K562 (cell line): ENCODE results near the gene METAP1D. TPM values are rescaled to one million over a fixed set of nuclear protein-coding genes. Genes with fewer than 3 reads are reported as not detected.

Experiments used
- ATAC-seq: fragments of 200-7000 bp; cut with Tn5 transposase; 3 replicates; pipeline ENCODE4 v1.9.1; 2020; ENCODE audit warnings: moderate library complexity
- BruUV-seq: library from RNA; stranded (reverse); fragments of 400-500 nt; replicated peaks from 2 replicates; lab custom pipeline; 2021; lab: Mats Ljungman, UMichigan
- CTCF ChIA-PET: fragments of 300-600 bp; formaldehyde crosslinking; extraction: SDS; loops from one replicate; lab custom pipeline; 2021; ENCODE audit warnings: low intra/inter-chr PET ratio; lab: Yijun Ruan, JAX
- POLR2A ChIA-PET: fragments of 300-600, 350-650 bp; sonication (Branson Sonifier 250); formaldehyde crosslinking; extraction: SDS; loops from one replicate; lab custom pipeline; 2021; ENCODE audit warnings: antibody characterized with exemption, inconsistent platforms; lab: Yijun Ruan, JAX
- DNase-seq, 4 experiments: peaks; one replicate each; pipeline versions ENCODE4 v3.0.0 to v3.0.0-alpha.2; 2011 to 2018; ENCODE audit warnings: low spot score in 3 of 4, mixed read lengths in 3 of 4; ENCODE audit errors: extremely low read depth in 1 of 4
- FAIRE-seq: peaks from 2 replicates; lab custom pipeline; 2011; peaks lifted over from hg19 to GRCh38; lab: Jason Lieb, UNC
- H2AFZ ChIP-seq: 2 replicates; pipeline ENCODE4 v1.6.0; 2011; ENCODE audit warnings: low read depth, low read length, control low read depth, inconsistent platforms
- H3K27ac ChIP-seq: fragments of 200-600 bp; 3 replicates; pipeline ENCODE4 v1.8.0; 2011; ENCODE audit warnings: low read depth, mild to moderate bottlenecking, control low read depth, inconsistent platforms, low read length, moderate library complexity, mixed read lengths; ENCODE audit errors: extremely low read depth
- H3K27me3 ChIP-seq, 2 experiments: fragments of 300-600 bp in 1 of 2; 2 replicates in 1 of 2; 3 replicates in 1 of 2; pipeline versions ENCODE4 v1.6.0 to v1.8.0; 2011; ENCODE audit warnings: inconsistent platforms in 2 of 2, low read length in 2 of 2, mild to moderate bottlenecking in 1 of 2, mixed read lengths in 1 of 2, moderate library complexity in 1 of 2; ENCODE audit not compliant: control insufficient read depth in 2 of 2, insufficient read depth in 2 of 2
- H3K36me3 ChIP-seq: fragments of 300-600 bp; 3 replicates; pipeline ENCODE4 v1.8.0; 2011; ENCODE audit warnings: mild to moderate bottlenecking, low read length, inconsistent platforms; ENCODE audit not compliant: control insufficient read depth, insufficient read depth
- H3K4me1 ChIP-seq, 2 experiments: fragments of 200-600 bp in 1 of 2; replicated peaks in 1 of 2; 2 replicates in 1 of 2; 3 replicates in 1 of 2; pipeline versions ENCODE4 v1.5.1 to v1.8.0; 2011; ENCODE audit warnings: inconsistent platforms in 2 of 2, low read length in 2 of 2, mild to moderate bottlenecking in 1 of 2, mixed read lengths in 1 of 2, moderate library complexity in 1 of 2; ENCODE audit not compliant: control insufficient read depth in 2 of 2, insufficient read depth in 2 of 2
- H3K4me2 ChIP-seq: 2 replicates; pipeline ENCODE4 v1.6.1; 2011; ENCODE audit warnings: low read length, control low read depth, inconsistent platforms, mixed read lengths; ENCODE audit not compliant: insufficient read depth
- H3K4me3 ChIP-seq: fragments of 200-600 bp; sonication (generic), shearing (Covaris generic); 2 replicates; pipeline ENCODE4 v1.5.1; 2016; ENCODE audit warnings: control low read depth, inconsistent platforms
- H3K79me2 ChIP-seq: fragments of 200-600 bp; 3 replicates; pipeline ENCODE4 v1.8.0; 2011; ENCODE audit warnings: low read length, inconsistent platforms; ENCODE audit not compliant: control insufficient read depth, insufficient read depth
- H3K9ac ChIP-seq, 2 experiments: 2 replicates each; pipeline versions ENCODE4 v1.6.0 to v1.6.1; 2011; ENCODE audit warnings: low read depth in 2 of 2, low read length in 2 of 2, control low read depth in 1 of 2, inconsistent platforms in 1 of 2, mild to moderate bottlenecking in 1 of 2, mixed read lengths in 1 of 2; ENCODE audit not compliant: insufficient read depth in 1 of 2
- H3K9me1 ChIP-seq: one replicate; pipeline ENCODE4 v1.6.0; 2011; ENCODE audit warnings: inconsistent platforms, mild to moderate bottlenecking, low read length, moderate library complexity; ENCODE audit not compliant: control insufficient read depth, insufficient read depth
- H3K9me3 ChIP-seq: replicated peaks from 2 replicates; pipeline ENCODE4 v1.5.1; 2011; ENCODE audit warnings: low read depth, low read length, inconsistent platforms; ENCODE audit not compliant: control insufficient read depth, insufficient read depth
- H4K20me1 ChIP-seq: replicated peaks from 2 replicates; pipeline ENCODE4 v1.6.1; 2011; ENCODE audit warnings: low read length, inconsistent platforms, mixed read lengths; ENCODE audit not compliant: control insufficient read depth, insufficient read depth
- ELF4 ChIP-seq: fragments of 450-650 bp; formaldehyde crosslinking; IDR thresholded peaks from 2 replicates; pipeline ENCODE4 v1.4.0; 2022; ENCODE audit warnings: missing genetic modification characterization
- MTA1 ChIP-seq: fragments of 450-650 bp; IDR thresholded peaks from 2 replicates; pipeline ENCODE4 v1.6.1; 2017; ENCODE audit warnings: borderline replicate concordance
- NCOA2 ChIP-seq, 2 experiments: fragments of 450-650 bp; IDR thresholded peaks; 2 replicates each; pipeline ENCODE4 v1.6.1; 2018; ENCODE audit warnings: mild to moderate bottlenecking in 2 of 2, moderate library complexity in 1 of 2; ENCODE audit not compliant: partially characterized antibody in 2 of 2
- NFE2 ChIP-seq: IDR thresholded peaks from 2 replicates; pipeline ENCODE4 v1.6.1; 2014; ENCODE audit warnings: antibody characterized with exemption, low read depth
- PHB2 ChIP-seq: fragments of 450-650 bp; IDR thresholded peaks from 2 replicates; pipeline ENCODE4 v1.6.1; 2017; ENCODE audit warnings: low read depth
- WGBS: fragments of 100-300 bp; shearing (Covaris generic); methylation state at CpG from one replicate; pipeline ENCODE4 v1.1.6; 2016; ENCODE audit warnings: low coverage, mixed read lengths; ENCODE audit not compliant: insufficient coverage; ENCODE audit errors: missing lambda C conversion rate; 5-methylcytosine and 5-hydroxymethylcytosine counted together
- in situ Hi-C: fragments of 300-500 bp; cut with MboI; formaldehyde crosslinking; loops from 4 replicates; pipeline ENCODE4 v1.15.0; 2018; ENCODE audit warnings: inconsistent platforms, mixed read lengths
- intact Hi-C: fragments of 100-400 bp; cut with micrococcal nuclease; formaldehyde crosslinking; loops from 2 replicates; pipeline ENCODE4 v1.14.2; 2022
- polyA plus RNA-seq, 8 experiments: library from polyadenylated mRNA; depleted of rRNA in 4 of 8; stranded (reverse) in 5 of 8; unstranded in 3 of 8; fragments of >200 nt; fragmentation: Nextera tagmentation in 2 of 8; fragmentation: Illumina TruSeq in 1 of 8; extraction: Ambion mirVana in 2 of 8; extraction: Trizol in 1 of 8; gene quantifications; 2 replicates each; pipeline versions ENCODE4 v1.2.1 to v1.2.3, GENCODE V29; 2011 to 2014; ENCODE audit warnings: inconsistent platforms in 1 of 8, missing spikeins in 1 of 8
- total RNA-seq, 7 experiments: library from RNA; depleted of rRNA in 6 of 7; stranded (reverse); fragments of >200 nt in 6 of 7; fragmentation: Illumina TruSeq in 2 of 7; extraction: Trizol in 2 of 7; gene quantifications; 2 replicates each; pipeline versions ENCODE4 v1.2.1 to v1.2.3, GENCODE V29; 2011 to 2021; ENCODE audit warnings: low replicate concordance in 1 of 7

The METAP1D gene
- total and polyA plus RNA-seq, 9 of the 15 experiments (the other 6 are each of a cell fraction or from before 2014, with no cell fraction given) = 8.0 to 23.4 (median 15.7) TPM

GRCh38 chr2:172011812-172012575, 12.2 kb downstream of the METAP1D start:
- ATAC-seq (no peak), FAIRE-seq (no peak), DNase-seq (no peak)
- TF ChIP-seq NCOA2 (IDR thresholded peaks at IDR 0.05; ENCODE audit: partially characterized antibody in 2 of 2) (peak in 1 of 2 experiments; percentile 13), PHB2 (no peak), NFE2 (no peak), ELF4 (CRISPR knock-in tag) (no peak), MTA1 (no peak)
- CTCF ChIA-PET = no interaction called here
- no TSS peak for BruUV-seq
- H3K27me3 ChIP-seq = no peaks in the 10 kb centered on the region
- no peak overlapping the region for H3K27ac ChIP-seq
- in situ Hi-C loops (no loop called here), intact Hi-C loops (no loop called here)
- POLR2A ChIA-PET = interaction anchor here (0.6 to 1.5 kb wide), 5 partner anchors 9 to 73 kb away, joined by 3 to 5 read pairs (median 4); partner anchors contain the start of gene DLX1
- H3K9me1 ChIP-seq = no peaks in the 10 kb centered on the region
- 51% methylated on average over 11 of the region's 11 CpGs for WGBS
- no peaks in the 10 kb centered on the region for H3K79me2 ChIP-seq
- no peak overlapping the region for H3K4me3 ChIP-seq
- H3K9me3 ChIP-seq = no peaks in the 10 kb centered on the region
- H3K4me1 ChIP-seq = peaks cover 0 to 7% of the 10 kb centered on the region in 2 experiments; a peak in 2 of 5 replicates
- no peak overlapping the region for H3K4me2 ChIP-seq
- peak overlapping the region in 1 of 2 experiments; percentile 39; a peak in 1 of 4 replicates for H3K9ac ChIP-seq
- no peaks in the 10 kb centered on the region for H4K20me1 ChIP-seq
- H2AFZ ChIP-seq = no peak overlapping the region
- no peaks in the 10 kb centered on the region for H3K36me3 ChIP-seq
